Calu3 (cell line): ENCODE results near the gene FAHD1. TPM values are rescaled to one million over a fixed set of nuclear protein-coding genes. Genes with fewer than 3 reads are reported as not detected.

ENCODE experiments used
- BruUV-seq: library from RNA; stranded (reverse); fragments of 400-500 nt; replicated peaks from 2 replicates; lab custom pipeline; 2021; lab: Mats Ljungman, UMichigan
- CTCF ChIA-PET: fragments of 300-600 bp; sonication (Branson Sonifier 250); formaldehyde crosslinking; loops from one replicate; lab custom pipeline; 2022; ENCODE audit warnings: antibody characterized with exemption; lab: Charles Lee
- DNase-seq: peaks from one replicate; pipeline ENCODE4 v3.0.0; 2022
- H3K27ac Mint-ChIP-seq: one replicate; pipeline ENCODE4 v1.8.0; 2022; ENCODE audit warnings: mixed read lengths; ENCODE audit not compliant: unreplicated experiment
- H3K27me3 Mint-ChIP-seq: one replicate; pipeline ENCODE4 v1.8.0; 2022; ENCODE audit warnings: mixed read lengths; ENCODE audit not compliant: unreplicated experiment
- H3K36me3 Mint-ChIP-seq: one replicate; pipeline ENCODE4 v1.8.0; 2022; ENCODE audit warnings: mild to moderate bottlenecking, moderate library complexity, mixed read lengths; ENCODE audit not compliant: insufficient read depth, unreplicated experiment
- H3K4me1 Mint-ChIP-seq: one replicate; pipeline ENCODE4 v1.8.0; 2022; ENCODE audit warnings: mild to moderate bottlenecking, low read depth, mixed read lengths; ENCODE audit not compliant: unreplicated experiment
- H3K4me3 Mint-ChIP-seq: one replicate; pipeline ENCODE4 v1.8.0; 2022; ENCODE audit warnings: mild to moderate bottlenecking, low read depth, moderate library complexity, mixed read lengths; ENCODE audit not compliant: unreplicated experiment
- H3K9me3 Mint-ChIP-seq: one replicate; pipeline ENCODE4 v1.8.0; 2022; ENCODE audit warnings: low read depth, mixed read lengths; ENCODE audit not compliant: unreplicated experiment
- CTCF ChIP-seq: fragments of 200-600 bp; IDR thresholded peaks from one replicate; pipeline ENCODE4 v1.8.0; 2022; ENCODE audit warnings: antibody characterized with exemption; ENCODE audit not compliant: unreplicated experiment
- intact Hi-C: fragments of 100-400 bp; cut with micrococcal nuclease; formaldehyde crosslinking; loops from one replicate; pipeline ENCODE4 v1.10.0; 2022; ENCODE audit not compliant: unreplicated experiment
- total RNA-seq: library from RNA; stranded (reverse); gene quantifications from 2 replicates; pipeline ENCODE4 v1.2.3, GENCODE V29; 2022

Gene FAHD1
- total RNA-seq, 1 experiment from 2014 or later = 33.1 TPM

GRCh38 chr16:1878256-1878655, 51.2 kb downstream of the FAHD1 start:
- no peak for TF ChIP-seq CTCF
- no peak overlapping the region for H3K27ac Mint-ChIP-seq

More at GRCh38 chr16:1878256-1878655, 51.2 kb downstream of the FAHD1 start:
- Mint-ChIP-seq H3K9me3 (no peaks in the 10 kb centered on the region), H3K4me1 (no peaks in the 10 kb centered on the region), H3K36me3 (no peaks in the 10 kb centered on the region), H3K4me3 (no peak overlapping the region), H3K27me3 (peaks cover 41% of the 10 kb centered on the region)
- no TSS peak for BruUV-seq
- CTCF ChIA-PET = interaction anchor here (0.5 kb wide), 1 partner anchor 673 kb away, joined by 5 read pairs; no protein-coding TSS in a partner anchor
- intact Hi-C loops = no loop called here
- DNase-seq = no peak

Other genes with a start within 250 kb of the FAHD1 start
- 29.2 and 29.8 TPM in 2 replicates for gene IFT140, start 215.1 kb upstream of the FAHD1 start, total RNA-seq
- 29.7 and 33.1 TPM in 2 replicates for gene CRAMP1, start 214.8 kb upstream of the FAHD1 start, total RNA-seq
- 167 and 185 TPM in 2 replicates for gene JPT2, start 148.9 kb upstream of the FAHD1 start, total RNA-seq
- 104 and 110 TPM in 2 replicates for gene MAPK8IP3, start 121.0 kb upstream of the FAHD1 start, total RNA-seq
- 64.3 and 73.1 TPM in 2 replicates for gene NME3, start 55.7 kb upstream of the FAHD1 start, total RNA-seq
- gene EME2, start 54.4 kb upstream of the FAHD1 start, total RNA-seq = 30.8 and 42.2 TPM in 2 replicates
- 128 and 135 TPM in 2 replicates for gene MRPS34, start 54.1 kb upstream of the FAHD1 start, total RNA-seq
- 44.3 and 45.2 TPM in 2 replicates for gene SPSB3, start 44.6 kb upstream of the FAHD1 start, total RNA-seq
- gene NUBP2, start 44.2 kb upstream of the FAHD1 start, total RNA-seq = 91.8 and 98.1 TPM in 2 replicates
- not detected in 2 replicates for gene IGFALS, start 33.5 kb upstream of the FAHD1 start, total RNA-seq
- 48.0 and 48.2 TPM in 2 replicates for gene HAGH, start 381 bp upstream of the FAHD1 start, total RNA-seq
- gene MEIOB, start 45.0 kb downstream of the FAHD1 start, total RNA-seq = not detected in 2 replicates
- 0.29 TPM in 1 of 2 replicates, not detected in the other for gene HS3ST6, start 91.2 kb downstream of the FAHD1 start, total RNA-seq
- gene MSRB1, start 116.0 kb downstream of the FAHD1 start, total RNA-seq = 20.3 and 27.1 TPM in 2 replicates
- gene RPL3L, start 127.5 kb downstream of the FAHD1 start, total RNA-seq = not detected in 2 replicates
- gene NDUFB10, start 132.3 kb downstream of the FAHD1 start, total RNA-seq = 148 and 153 TPM in 2 replicates
- 2,674 and 2,950 TPM in 2 replicates for gene RPS2, start 137.6 kb downstream of the FAHD1 start, total RNA-seq
- gene RNF151, start 139.7 kb downstream of the FAHD1 start, total RNA-seq = not detected in 2 replicates
- gene TBL3, start 144.8 kb downstream of the FAHD1 start, total RNA-seq = 62.0 and 71.1 TPM in 2 replicates
- 10.1 and 11.8 TPM in 2 replicates for gene NOXO1, start 154.3 kb downstream of the FAHD1 start, total RNA-seq
- gene GFER, start 157.0 kb downstream of the FAHD1 start, total RNA-seq = 40.8 and 43.5 TPM in 2 replicates
- gene SYNGR3, start 162.8 kb downstream of the FAHD1 start, total RNA-seq = 3.6 and 3.8 TPM in 2 replicates
- 72.4 and 73.1 TPM in 2 replicates for gene ZNF598, start 182.6 kb downstream of the FAHD1 start, total RNA-seq
- gene NPW, start 192.6 kb downstream of the FAHD1 start, total RNA-seq = 1.5 and 4.2 TPM in 2 replicates
- gene NHERF2, start 199.7 kb downstream of the FAHD1 start, total RNA-seq = 15.7 and 22.0 TPM in 2 replicates
- gene NTHL1, start 220.6 kb downstream of the FAHD1 start, total RNA-seq = 32.8 and 33.8 TPM in 2 replicates
- 170 and 194 TPM in 2 replicates for gene TSC2, start 220.8 kb downstream of the FAHD1 start, total RNA-seq